Spleen (tissue), 11 donors: ENCODE measurements around the gene SH3BP5. TPM values are rescaled to one million over a fixed set of nuclear protein-coding genes. Genes with fewer than 3 reads are reported as not detected.

ENCODE experiments used
- DNase-seq: peaks from one replicate; pipeline ENCODE4 v3.0.0-alpha.2; 2020
- H3K27ac ChIP-seq, 8 donors: fragments of 200-600 bp; sonication (generic) in 7 of 8; 1 replicate in 4 of 8; 2 replicates in 4 of 8; pipeline versions ENCODE4 v1.5.0 to v1.8.0; 2016 to 2021; ENCODE audit warnings: inconsistent platforms in 4 of 8, mild to moderate bottlenecking in 4 of 8, moderate library complexity in 1 of 8
- H3K27me3 ChIP-seq, 7 donors: fragments of 200-600 bp; sonication (generic) in 6 of 7; replicated peaks in 1 of 7; 1 replicate in 4 of 7; 2 replicates in 3 of 7; pipeline versions ENCODE4 v1.5.0 to v1.8.0; 2016 to 2021; ENCODE audit warnings: inconsistent platforms in 3 of 7, mild to moderate bottlenecking in 1 of 7
- H3K36me3 ChIP-seq, 6 donors: fragments of 200-600 bp; sonication (generic) in 5 of 6; 1 replicate in 4 of 6; 2 replicates in 2 of 6; pipeline versions ENCODE4 v1.5.0 to v1.8.0; 2016 to 2021; ENCODE audit warnings: inconsistent platforms in 2 of 6
- H3K4me1 ChIP-seq, 6 donors: fragments of 200-600 bp; sonication (generic) in 5 of 6; 1 replicate in 3 of 6; 2 replicates in 3 of 6; pipeline versions ENCODE4 v1.5.0 to v1.8.0; 2016 to 2021; ENCODE audit warnings: inconsistent platforms in 3 of 6
- H3K4me3 ChIP-seq, 8 donors: fragments of 200-600 bp; sonication (generic) in 7 of 8; 1 replicate in 4 of 8; 2 replicates in 4 of 8; pipeline versions ENCODE4 v1.5.0 to v1.8.0; 2016 to 2021; ENCODE audit warnings: inconsistent platforms in 4 of 8, mild to moderate bottlenecking in 4 of 8, moderate library complexity in 2 of 8
- H3K9me3 ChIP-seq, 8 donors: fragments of 200-600 bp; sonication (generic) in 7 of 8; 1 replicate in 4 of 8; 2 replicates in 4 of 8; pipeline versions ENCODE4 v1.5.0 to v1.8.0; 2016 to 2021; ENCODE audit warnings: inconsistent platforms in 4 of 8
- POLR2A ChIP-seq, 3 donors: fragments of 450-650 bp; IDR thresholded peaks; one replicate each; pipeline ENCODE4 v1.5.1; 2017; ENCODE audit warnings: antibody characterized with exemption in 3 of 3, mild to moderate bottlenecking in 1 of 3
- POLR2AphosphoS5 ChIP-seq, 3 donors: sonication (generic); formaldehyde crosslinking; IDR thresholded peaks; one replicate each; pipeline ENCODE4 v1.5.1; 2017; ENCODE audit warnings: antibody characterized with exemption in 3 of 3
- WGBS, 5 donors: extraction: QIAGEN DNeasy Blood & Tissue Kit in 3 of 5; methylation state at CpG; one replicate each; pipeline versions ENCODE4 v1.1.5 to v1.1.7; 2013 to 2018; 5-methylcytosine and 5-hydroxymethylcytosine counted together
- intact Hi-C: fragments of 100-400 bp; cut with DNase I; formaldehyde crosslinking; loops from one replicate; pipeline ENCODE4 v1.15.0; 2023; ENCODE audit warnings: low total_unique reads
- polyA plus RNA-seq, 3 donors: library from polyadenylated mRNA; stranded (reverse); fragments of 200-250 nt; gene quantifications; one replicate each; pipeline ENCODE4 v1.2.1, GENCODE V29; 2013
- total RNA-seq, 7 donors: library from RNA; depleted of rRNA in 3 of 7; stranded (reverse); fragments of >200 nt in 3 of 7; fragmentation: NEBNext Ultra II Directional in 4 of 7; extraction: Animal tissue kit (Norgen Biotek cat#: 25700) in 4 of 7; gene quantifications; one replicate each; pipeline versions ENCODE4 v1.1.0 to v1.2.1, GENCODE V29; 2016 to 2021
- TF ChIP-seq, protein P1 (sequence below), 11 experiments: fragments of 200-600 bp in 7 of 11; fragments of 450-650 bp in 4 of 11; sonication (generic) in 4 of 11; IDR thresholded peaks in 8 of 11; conservative IDR thresholded peaks in 3 of 11; 1 replicate in 7 of 11; 2 replicates in 4 of 11; pipeline versions ENCODE4 v1.4.0 to v1.8.0; 2016 to 2021; ENCODE audit warnings: antibody characterized with exemption in 11 of 11, inconsistent platforms in 4 of 11, mild to moderate bottlenecking in 1 of 11
- donor health status: healthy with polysubstance abuse.
- donor health status: DM: no; HTN: no; CAD: no; lungs with moderate emphysema.
- donor health status: DM: no; HTN: no; CAD: no.
- donor health status: Bipolar disorder and iron deficiency.
- donor health status: healthy.
- donor health status: DM: no; HTN: no; CAD: no.
- donor health status: DM: yes; HTN: yes; CAD: no.

SH3BP5 gene
- total and polyA plus RNA-seq, 10 donors, result 36.4 to 75.0 (median 53.7) TPM

DNA sequence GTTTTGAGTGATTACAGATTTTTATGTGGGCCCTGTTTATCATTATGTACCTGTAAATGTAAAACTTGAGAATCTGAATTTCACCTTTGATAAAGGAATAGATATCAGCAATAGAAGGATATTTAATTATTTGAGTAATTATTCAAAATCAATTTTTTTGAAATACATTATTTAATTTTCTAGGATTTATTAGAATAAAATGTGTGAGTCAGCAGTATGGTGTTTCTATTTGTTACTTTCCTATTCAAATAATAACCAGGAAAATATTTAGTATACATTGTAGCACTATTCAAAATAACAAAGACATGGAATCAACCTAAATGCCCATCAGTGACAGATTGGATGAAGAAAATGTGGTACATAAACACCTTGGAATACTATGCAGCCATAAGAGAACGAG, 104.2 kb downstream of the SH3BP5 start:
- Histone ChIP-seq H3K36me3 (peaks cover 0 to 100% (median 67%) of the 10 kb centered on the region in 6 donors), H3K4me3 (no peak overlapping the region), H3K27ac (no peak overlapping the region), H3K9me3 (no peaks in the 10 kb centered on the region), H3K27me3 (no peaks in the 10 kb centered on the region), H3K4me1 (no peaks in the 10 kb centered on the region)
- TF ChIP-seq, protein P1, sequence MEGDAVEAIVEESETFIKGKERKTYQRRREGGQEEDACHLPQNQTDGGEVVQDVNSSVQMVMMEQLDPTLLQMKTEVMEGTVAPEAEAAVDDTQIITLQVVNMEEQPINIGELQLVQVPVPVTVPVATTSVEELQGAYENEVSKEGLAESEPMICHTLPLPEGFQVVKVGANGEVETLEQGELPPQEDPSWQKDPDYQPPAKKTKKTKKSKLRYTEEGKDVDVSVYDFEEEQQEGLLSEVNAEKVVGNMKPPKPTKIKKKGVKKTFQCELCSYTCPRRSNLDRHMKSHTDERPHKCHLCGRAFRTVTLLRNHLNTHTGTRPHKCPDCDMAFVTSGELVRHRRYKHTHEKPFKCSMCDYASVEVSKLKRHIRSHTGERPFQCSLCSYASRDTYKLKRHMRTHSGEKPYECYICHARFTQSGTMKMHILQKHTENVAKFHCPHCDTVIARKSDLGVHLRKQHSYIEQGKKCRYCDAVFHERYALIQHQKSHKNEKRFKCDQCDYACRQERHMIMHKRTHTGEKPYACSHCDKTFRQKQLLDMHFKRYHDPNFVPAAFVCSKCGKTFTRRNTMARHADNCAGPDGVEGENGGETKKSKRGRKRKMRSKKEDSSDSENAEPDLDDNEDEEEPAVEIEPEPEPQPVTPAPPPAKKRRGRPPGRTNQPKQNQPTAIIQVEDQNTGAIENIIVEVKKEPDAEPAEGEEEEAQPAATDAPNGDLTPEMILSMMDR (IDR thresholded peaks at IDR 0.05 in 8 of 11, conservative IDR thresholded peaks at IDR 0.05 in 3 of 11), result no peak
- no peak for TF ChIP-seq POLR2A (IDR thresholded peaks at IDR 0.05)
- no peak for TF ChIP-seq POLR2AphosphoS5 (IDR thresholded peaks at IDR 0.05)
- WGBS, 5 donors, result 93 to 100% (median 96%) methylated on average over 1 of the region's 1 CpG
- no peak for DNase-seq
- intact Hi-C loops, result no loop called here

DNA sequence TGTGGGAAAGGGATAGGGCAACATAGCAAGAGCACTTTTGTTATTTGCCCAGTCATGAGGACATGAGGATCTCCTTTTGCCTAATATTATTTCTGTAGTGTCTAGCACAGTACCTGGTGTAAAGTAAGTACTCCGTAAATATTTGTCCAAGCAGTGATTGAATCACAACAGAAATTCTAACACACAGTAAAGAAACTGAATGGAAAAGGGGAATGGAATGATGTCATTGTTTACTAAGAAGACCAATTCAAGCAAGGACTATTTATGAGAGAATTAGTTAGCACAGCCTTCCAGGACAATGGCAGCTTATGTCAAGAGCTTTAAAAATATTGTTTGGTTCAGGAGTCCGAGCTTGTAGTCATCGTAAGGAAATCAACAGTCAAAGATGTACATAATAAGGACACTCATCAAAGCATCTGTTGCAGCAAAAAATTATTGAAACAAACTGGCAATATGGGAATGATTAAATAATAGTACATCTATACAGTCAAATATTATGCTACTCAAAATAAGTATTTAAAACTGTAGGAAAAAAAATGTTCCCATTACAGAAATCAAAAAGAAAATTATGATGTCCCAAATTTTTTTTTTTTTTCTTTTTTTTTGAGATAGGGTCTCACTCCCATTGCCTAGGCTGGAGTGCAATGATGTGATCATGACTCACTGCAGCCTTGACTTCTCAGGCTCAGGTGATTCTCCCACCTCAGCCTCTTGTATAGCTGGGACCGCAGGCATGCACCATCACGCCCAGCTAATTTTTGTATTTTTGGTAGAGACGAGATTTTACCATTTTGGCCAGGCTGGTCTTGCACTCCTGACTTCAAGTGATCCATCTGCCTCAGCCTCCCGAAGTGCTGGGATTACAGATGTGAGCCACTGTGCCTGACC, 108.5 kb downstream of the SH3BP5 start:
- no peak for DNase-seq
- Histone ChIP-seq H3K9me3 (no peaks in the 10 kb centered on the region), H3K27me3 (no peaks in the 10 kb centered on the region), H3K4me1 (no peaks in the 10 kb centered on the region), H3K36me3 (peaks cover 0 to 100% (median 77%) of the 10 kb centered on the region in 6 donors), H3K27ac (no peak overlapping the region), H3K4me3 (no peak overlapping the region)
- WGBS, 5 donors, result 94 to 98% (median 96%) methylated on average over 7 of the region's 7 CpGs
- TF ChIP-seq, protein P1 (IDR thresholded peaks at IDR 0.05 in 8 of 11, conservative IDR thresholded peaks at IDR 0.05 in 3 of 11), result no peak
- no peak for TF ChIP-seq POLR2AphosphoS5 (IDR thresholded peaks at IDR 0.05)
- TF ChIP-seq POLR2A (IDR thresholded peaks at IDR 0.05), result no peak
- intact Hi-C loops, result no loop called here

DNA sequence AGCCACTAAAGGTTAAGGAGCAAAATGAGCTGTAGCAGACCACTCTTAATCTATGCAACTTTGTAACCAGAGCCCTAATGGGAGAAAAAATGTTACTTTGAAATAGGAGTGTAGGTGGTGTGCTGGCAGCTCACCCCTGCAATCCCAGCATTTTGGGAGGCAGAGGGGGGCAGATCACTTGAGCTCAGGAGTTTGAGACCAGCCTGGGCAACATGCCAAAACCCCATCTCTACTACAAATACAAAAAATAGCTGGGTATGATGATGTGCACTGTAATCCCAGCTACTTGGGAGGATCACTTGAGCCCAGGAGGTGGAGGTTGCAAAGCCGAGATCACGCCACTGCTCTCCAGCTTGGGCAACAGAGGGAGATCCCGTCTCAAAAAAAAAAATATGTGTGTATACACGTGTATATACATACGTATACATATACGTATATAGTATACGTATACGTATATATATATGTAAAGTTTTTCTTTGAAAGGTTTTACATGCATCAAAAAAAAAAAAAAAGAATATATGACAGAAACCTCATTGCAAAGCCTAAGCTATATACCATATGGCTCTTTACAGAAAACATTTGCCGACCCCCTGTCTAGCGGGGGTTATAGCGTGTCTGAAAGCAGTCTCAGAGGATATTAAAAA, 110.7 kb downstream of the SH3BP5 start:
- no peak for DNase-seq
- intact Hi-C loops, result no loop called here
- no peaks in the 10 kb centered on the region for H3K9me3 ChIP-seq
- WGBS, 5 donors, result 94 to 97% (median 96%) methylated on average over 11 of the region's 11 CpGs
- H3K27me3 ChIP-seq, result no peaks in the 10 kb centered on the region
- H3K36me3 ChIP-seq, result peaks cover 3 to 100% (median 84%) of the 10 kb centered on the region in 6 donors
- H3K4me3 ChIP-seq, result no peak overlapping the region
- no peak overlapping the region for H3K27ac ChIP-seq
- TF ChIP-seq, protein P1 (IDR thresholded peaks at IDR 0.05 in 8 of 11, conservative IDR thresholded peaks at IDR 0.05 in 3 of 11), result no peak
- no peak for TF ChIP-seq POLR2A (IDR thresholded peaks at IDR 0.05)
- peaks cover 0 to 21% (median 7%) of the 10 kb centered on the region in 6 donors for H3K4me1 ChIP-seq

DNA sequence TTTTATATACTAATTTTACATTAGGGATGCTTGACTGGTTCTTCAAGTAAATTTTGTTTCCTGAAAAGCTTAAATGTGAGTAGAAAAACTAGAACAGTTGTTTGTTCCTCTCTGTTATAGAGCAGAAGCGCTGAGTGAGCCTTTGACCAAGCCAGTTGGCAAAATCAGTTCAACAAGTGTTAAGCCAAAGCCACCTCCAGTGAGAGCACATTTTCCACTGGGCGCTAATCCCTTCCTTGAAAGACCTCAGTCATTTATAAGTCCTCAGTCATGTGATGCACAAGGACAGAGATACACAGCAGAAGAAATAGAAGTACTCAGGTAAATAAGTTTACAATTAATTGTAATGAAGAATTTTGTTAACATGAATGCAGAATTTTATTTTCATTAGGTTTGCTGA, 111.7 kb downstream of the SH3BP5 start:
- WGBS, 5 donors, result 96 to 100% (median 98%) methylated on average over 2 of the region's 2 CpGs
- H3K27me3 ChIP-seq, result no peaks in the 10 kb centered on the region
- H3K27ac ChIP-seq, result no peak overlapping the region
- no peak overlapping the region for H3K4me3 ChIP-seq
- no peak for DNase-seq
- H3K36me3 ChIP-seq, result peaks cover 3 to 97% (median 82%) of the 10 kb centered on the region in 6 donors
- H3K4me1 ChIP-seq, result peaks cover 0 to 29% (median 10%) of the 10 kb centered on the region in 6 donors
- intact Hi-C loops, result no loop called here
- no peak for TF ChIP-seq POLR2AphosphoS5 (IDR thresholded peaks at IDR 0.05)
- TF ChIP-seq, protein P1 (IDR thresholded peaks at IDR 0.05 in 8 of 11, conservative IDR thresholded peaks at IDR 0.05 in 3 of 11), result no peak
- no peak for TF ChIP-seq POLR2A (IDR thresholded peaks at IDR 0.05)
- no peaks in the 10 kb centered on the region for H3K9me3 ChIP-seq
